ENCODE measurements around the gene LCK. TPM values are rescaled to one million over a fixed set of nuclear protein-coding genes. Genes with fewer than 3 reads are reported as not detected.
"Not testable (repeated sequence)": the region's sequence is repeated elsewhere in the genome, so short reads cannot be mapped to it uniquely, and the experiment has no call there.

Gene LCK
- total RNA-seq, 2 experiments from 2014 or later = 460 to 472 TPM

DNA sequence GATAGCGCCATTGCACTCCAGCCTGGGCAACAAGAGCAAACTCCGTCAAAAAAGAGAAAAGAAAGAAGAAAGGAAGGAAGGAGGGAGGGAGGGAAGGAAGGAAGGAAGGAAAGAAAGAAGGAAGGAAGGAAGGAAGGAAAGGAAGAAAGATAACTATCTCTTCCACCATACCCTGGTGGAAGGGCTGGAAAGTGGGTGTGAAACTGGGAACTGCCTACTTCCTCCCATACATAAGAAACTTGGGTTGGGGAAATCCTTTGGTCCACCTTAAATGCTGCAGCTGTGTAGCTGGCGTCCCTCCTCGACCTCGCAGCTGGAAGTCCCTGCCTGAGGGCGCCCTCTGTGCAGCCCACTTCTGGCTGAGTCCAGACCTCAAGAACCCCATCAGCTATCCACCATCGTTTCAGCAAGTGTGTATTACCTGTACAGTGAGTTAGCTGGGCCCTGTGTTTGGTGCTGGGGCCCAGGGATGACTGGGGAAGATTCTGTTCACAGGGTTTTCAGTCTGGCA is 8.7 kb upstream of the LCK start:
- no peak for DNase-seq
- H3K4me3 Mint-ChIP-seq = peak overlapping the region; percentile 6
- no peaks in the 10 kb centered on the region for H3K36me3 Mint-ChIP-seq
- H3K27ac Mint-ChIP-seq = no peak overlapping the region
- ATAC-seq (ENCODE audit: low read depth) = no peak
- POLR2A ChIA-PET = interaction anchor here (0.6 to 6.5 kb wide), 9 partner anchors 8 to 89 kb away, joined by 3 to 69 read pairs (median 3); partner anchors contain the start of genes CCDC28B and LCK
- H3K9me3 Mint-ChIP-seq = no peaks in the 10 kb centered on the region
- H3K4me1 Mint-ChIP-seq = peaks cover 25% of the 10 kb centered on the region
- no peaks in the 10 kb centered on the region for H3K27me3 Mint-ChIP-seq

DNA sequence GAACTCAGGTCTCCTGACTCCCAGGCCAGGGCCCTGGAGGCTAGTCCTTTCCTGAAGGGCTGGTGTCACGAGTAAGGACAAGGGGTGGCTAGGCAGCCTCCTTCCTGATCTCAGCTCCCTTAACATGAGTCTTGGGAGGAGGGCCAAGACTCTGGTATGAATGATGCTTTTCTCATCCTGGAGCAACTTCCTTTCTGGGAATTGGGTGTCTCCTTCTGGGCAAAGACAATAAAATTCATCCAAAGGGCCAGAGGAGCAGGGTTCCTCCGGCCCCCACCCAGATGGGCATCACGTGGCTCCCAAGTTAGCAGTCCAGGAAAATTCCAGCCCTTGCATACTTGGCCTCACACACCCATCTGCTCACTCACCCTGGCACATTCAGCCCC is 4.2 kb upstream of the LCK start, which contains the start of gene FAM167B:
Gene FAM167B, plus strand, starts transcription at position 335 of the 386 bp plus-strand sequence. CDS start 200 bp downstream, outside the sequence.
- H3K9me3 Mint-ChIP-seq = no peaks in the 10 kb centered on the region
- no peak for ATAC-seq (ENCODE audit: low read depth)
- H3K36me3 Mint-ChIP-seq = peaks cover 8% of the 10 kb centered on the region
- H3K27ac Mint-ChIP-seq = peak within 1 kb of the TSS; percentile 99
- POLR2A ChIA-PET = interaction anchor here (1.8 kb wide), 1 partner anchor 41 kb away, joined by 6 read pairs; the partner anchor contains the start of gene IQCC
- H3K4me3 Mint-ChIP-seq = peak within 1 kb of the TSS; percentile 86
- peaks cover 46% of the 10 kb centered on the region for H3K4me1 Mint-ChIP-seq
- DNase-seq = no peak
- no peaks in the 10 kb centered on the region for H3K27me3 Mint-ChIP-seq

- Mint-ChIP-seq H3K27ac (peak overlapping the region; percentile 99), H3K9me3 (no peaks in the 10 kb centered on the region), H3K27me3 (no peaks in the 10 kb centered on the region), H3K4me1 (peaks cover 44% of the 10 kb centered on the region), H3K36me3 (peaks cover 13% of the 10 kb centered on the region), H3K4me3 (peak overlapping the region; percentile 86)
- ATAC-seq (ENCODE audit: low read depth) = no peak
- DNase-seq = no peak
- POLR2A ChIA-PET = interaction anchor here (1.4 to 7.2 kb wide), 6 partner anchors 17 to 89 kb away, joined by 4 to 183 read pairs (median 15); partner anchors contain the start of genes HDAC1, IQCC and MARCKSL1
These were observed 3.6 kb upstream of the LCK start for GRCh38 chr1:32247452-32247851.

DNA sequence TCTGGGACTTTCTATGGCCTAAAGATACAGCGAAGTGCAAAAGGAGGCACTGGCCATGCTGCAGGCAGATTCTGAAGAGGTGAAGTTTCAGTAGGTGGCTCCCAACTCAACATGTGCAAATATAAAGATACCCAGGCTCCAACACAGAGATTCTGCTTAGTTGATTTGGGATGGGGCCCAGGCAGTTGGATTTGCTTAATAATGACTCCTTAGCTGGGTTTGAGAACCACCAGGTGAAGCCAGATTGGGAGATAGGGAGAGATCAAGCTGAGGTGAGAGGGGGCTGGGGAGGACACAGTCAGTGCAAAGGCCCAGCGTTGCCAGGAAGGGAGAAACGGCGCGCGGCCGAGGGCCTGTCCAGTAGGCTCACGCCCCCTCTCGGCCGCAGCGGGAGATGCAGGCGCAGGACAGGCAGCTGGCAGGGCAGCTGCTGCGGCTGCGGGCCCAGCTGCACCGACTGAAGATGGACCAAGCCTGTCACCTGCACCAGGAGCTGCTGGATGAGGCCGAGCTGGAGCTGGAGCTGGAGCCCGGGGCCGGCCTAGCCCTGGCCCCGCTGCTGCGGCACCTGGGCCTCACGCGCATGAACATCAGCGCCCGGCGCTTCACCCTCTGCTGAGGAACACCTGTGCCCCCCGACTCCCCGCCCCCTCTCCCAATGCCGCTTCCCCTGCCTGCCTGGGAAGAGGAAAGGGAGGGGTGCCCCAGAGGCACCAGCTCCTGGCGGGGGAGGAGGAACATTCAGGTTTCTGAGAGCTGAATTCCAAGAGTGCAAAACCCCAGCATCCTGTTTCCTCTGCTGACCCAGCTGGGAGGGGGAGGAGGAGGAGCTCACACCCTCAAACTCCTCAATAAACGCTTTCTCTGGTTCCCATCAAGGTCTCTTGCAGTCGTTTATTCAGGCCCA is 2.8 kb upstream of the LCK start:
- Mint-ChIP-seq H3K9me3 (no peaks in the 10 kb centered on the region), H3K4me3 (peak overlapping the region; percentile 99), H3K27ac (peak overlapping the region; percentile 99), H3K4me1 (peaks cover 45% of the 10 kb centered on the region), H3K36me3 (peaks cover 20% of the 10 kb centered on the region), H3K27me3 (no peaks in the 10 kb centered on the region)
- POLR2A ChIA-PET = interaction anchor here (0.6 to 7.2 kb wide), 14 partner anchors 9 to 235 kb away, joined by 3 to 183 read pairs (median 8); partner anchors contain the start of genes CCDC28B, EIF3I, HDAC1 and IQCC
- peak; percentile 10 for ATAC-seq (ENCODE audit: low read depth)
- DNase-seq = peak; percentile 85

DNA sequence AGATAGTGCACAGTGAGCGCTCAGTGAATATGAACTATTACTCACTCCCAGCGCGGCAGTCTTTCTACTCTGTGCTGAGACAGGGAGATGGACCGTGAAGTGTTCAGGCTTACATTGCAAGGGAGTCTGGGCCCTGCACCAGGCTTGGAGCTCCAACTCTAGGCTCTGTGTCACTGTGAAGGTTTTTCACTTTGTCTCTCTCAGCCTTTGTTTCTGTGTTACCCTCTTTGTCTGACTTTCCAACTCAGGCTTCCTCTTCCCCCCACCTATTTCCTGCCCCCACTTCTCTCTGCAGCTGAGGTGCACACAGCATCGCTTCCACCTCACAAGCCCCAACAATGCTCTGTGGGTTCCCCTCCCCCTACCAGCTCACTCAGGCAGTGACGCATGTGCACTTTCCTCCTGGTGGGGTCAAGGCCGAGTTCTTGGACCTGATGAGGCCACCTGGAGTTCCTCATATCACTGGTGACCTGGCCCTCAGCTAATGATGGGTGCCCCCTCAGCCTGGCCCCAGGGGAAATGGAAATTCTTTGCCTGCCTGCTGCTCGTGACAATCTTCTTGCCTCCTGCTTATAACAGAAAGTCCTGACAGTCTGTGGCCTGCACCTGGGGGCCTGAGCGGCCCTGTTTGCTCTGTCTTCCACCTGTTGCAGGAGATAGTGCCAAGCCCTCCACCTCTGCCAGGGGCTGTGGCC is 1.1 kb upstream of the LCK start:
- POLR2A ChIA-PET = interaction anchor here (0.9 to 7.2 kb wide), 21 partner anchors 11 to 377 kb away, joined by 3 to 183 read pairs (median 5); partner anchors contain the start of genes BSDC1, CCDC28B, HDAC1 and KPNA6
- peaks cover 33% of the 10 kb centered on the region for H3K36me3 Mint-ChIP-seq
- H3K27ac Mint-ChIP-seq = peak overlapping the region; percentile 99
- ATAC-seq (ENCODE audit: low read depth) (peak; percentile 69), DNase-seq (peak; percentile 80)
- H3K9me3 Mint-ChIP-seq = no peaks in the 10 kb centered on the region
- peak overlapping the region; percentile 99 for H3K4me3 Mint-ChIP-seq
- H3K27me3 Mint-ChIP-seq = no peaks in the 10 kb centered on the region
- peaks cover 50% of the 10 kb centered on the region for H3K4me1 Mint-ChIP-seq

GRCh38 chr1:32255072-32256071 is 4.3 kb downstream of the LCK start:
- H3K9me3 Mint-ChIP-seq = no peaks in the 10 kb centered on the region
- H3K27ac Mint-ChIP-seq = peak overlapping the region; percentile 88
- H3K4me3 Mint-ChIP-seq = peak overlapping the region; percentile 99
- peak; percentile 12 for ATAC-seq (ENCODE audit: low read depth)
- no peaks in the 10 kb centered on the region for H3K27me3 Mint-ChIP-seq
- peaks cover 44% of the 10 kb centered on the region for H3K4me1 Mint-ChIP-seq
- POLR2A ChIA-PET = interaction anchor here (0.9 to 3.8 kb wide), 18 partner anchors 8 to 242 kb away, joined by 3 to 20 read pairs (median 6); partner anchors contain the start of genes BSDC1, HDAC1, IQCC and KHDRBS1
- H3K36me3 Mint-ChIP-seq = peaks cover 53% of the 10 kb centered on the region
- peak; percentile 48 for DNase-seq

- Mint-ChIP-seq H3K4me1 (peaks cover 41% of the 10 kb centered on the region), H3K27me3 (no peaks in the 10 kb centered on the region), H3K27ac (peak overlapping the region; percentile 91), H3K9me3 (no peaks in the 10 kb centered on the region), H3K4me3 (peak overlapping the region; percentile 87), H3K36me3 (peaks cover 53% of the 10 kb centered on the region)
- no peak for DNase-seq
- POLR2A ChIA-PET = interaction anchor here (1.0 to 16.7 kb wide), 7 partner anchors 6 to 138 kb away, joined by 3 to 183 read pairs (median 15); partner anchors contain the start of genes BSDC1, HDAC1 and LCK
- ATAC-seq (ENCODE audit: low read depth) = peak; percentile 8
These were observed 5.6 kb downstream of the LCK start for GRCh38 chr1:32256473-32257226.

- H3K27ac Mint-ChIP-seq = peak overlapping the region; percentile 91
- POLR2A ChIA-PET = interaction anchor here (2.5 to 16.7 kb wide), 5 partner anchors 6 to 34 kb away, joined by 13 to 183 read pairs (median 20); partner anchors contain the start of genes HDAC1 and LCK
- no peaks in the 10 kb centered on the region for H3K9me3 Mint-ChIP-seq
- peaks cover 47% of the 10 kb centered on the region for H3K36me3 Mint-ChIP-seq
- DNase-seq (no peak), ATAC-seq (ENCODE audit: low read depth) (no peak)
- H3K27me3 Mint-ChIP-seq = no peaks in the 10 kb centered on the region
- peaks cover 41% of the 10 kb centered on the region for H3K4me1 Mint-ChIP-seq
- peak overlapping the region; percentile 87 for H3K4me3 Mint-ChIP-seq
These were observed 6.1 kb downstream of the LCK start for GRCh38 chr1:32257227-32257508.

DNA sequence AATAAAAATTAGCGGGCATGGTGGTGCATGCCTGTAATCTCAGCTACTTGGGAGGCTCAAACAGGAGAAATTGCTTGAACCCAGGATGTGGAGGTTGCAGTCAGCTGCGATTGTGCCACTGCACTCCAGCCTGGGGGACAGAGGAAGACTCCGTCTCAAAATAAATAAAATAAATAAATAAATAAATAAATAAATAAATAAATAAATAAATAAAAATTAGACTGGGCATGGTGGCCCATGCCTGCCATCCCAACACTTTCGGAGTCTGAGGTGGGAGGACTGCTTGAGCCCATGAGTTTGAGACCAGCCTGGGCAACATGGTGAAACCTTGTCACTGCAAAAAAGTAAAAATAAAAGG is 12.2 kb downstream of the LCK start:
- peak overlapping the region; percentile 74 for H3K4me3 Mint-ChIP-seq
- POLR2A ChIA-PET = interaction anchor here (16.7 kb wide), 1 partner anchor 12 kb away, joined by 183 read pairs; the partner anchor contains the start of gene LCK
- DNase-seq; ATAC-seq (ENCODE audit: low read depth); H3K27me3 Mint-ChIP-seq; H3K9me3 Mint-ChIP-seq: not testable (repeated sequence)
- H3K36me3 Mint-ChIP-seq = peaks cover 32% of the 10 kb centered on the region
- peak overlapping the region; percentile 85 for H3K27ac Mint-ChIP-seq
- peaks cover 41% of the 10 kb centered on the region for H3K4me1 Mint-ChIP-seq

GRCh38 chr1:32263744-32264143 is 12.7 kb downstream of the LCK start:
- peak overlapping the region; percentile 85 for H3K27ac Mint-ChIP-seq
- no peaks in the 10 kb centered on the region for H3K27me3 Mint-ChIP-seq
- H3K4me3 Mint-ChIP-seq = peak overlapping the region; percentile 74
- POLR2A ChIA-PET = interaction anchor here (0.8 to 16.7 kb wide), 3 partner anchors 8 to 23 kb away, joined by 6 to 183 read pairs (median 7); partner anchors contain the start of gene LCK
- ATAC-seq (ENCODE audit: low read depth) (peak; percentile 86), DNase-seq (peak; percentile 39)
- no peaks in the 10 kb centered on the region for H3K9me3 Mint-ChIP-seq
- H3K36me3 Mint-ChIP-seq = peaks cover 30% of the 10 kb centered on the region
- peaks cover 39% of the 10 kb centered on the region for H3K4me1 Mint-ChIP-seq

- Mint-ChIP-seq H3K36me3 (peaks cover 25% of the 10 kb centered on the region), H3K9me3 (no peaks in the 10 kb centered on the region), H3K27me3 (no peaks in the 10 kb centered on the region), H3K4me3 (peak overlapping the region; percentile 59), H3K4me1 (peaks cover 36% of the 10 kb centered on the region), H3K27ac (peak overlapping the region; percentile 87)
- DNase-seq (no peak), ATAC-seq (ENCODE audit: low read depth) (no peak)
- POLR2A ChIA-PET = interaction anchor here (0.8 to 16.7 kb wide), 5 partner anchors 10 to 66 kb away, joined by 3 to 183 read pairs (median 7); partner anchors contain the start of gene LCK
These were observed 14.8 kb downstream of the LCK start for GRCh38 chr1:32265846-32266245.

Data from activated naive CD8-positive, alpha-beta T cell treated with anti-CD3 and anti-CD28 coated beads, Interleukin-2, amount 10 ng/mL, durations not matched to agents 7 days and 5 days (primary cell).